ENCODE measurements around the gene SLC16A10.
"Not testable (repeated sequence)": the region's sequence is repeated elsewhere in the genome, so short reads cannot be mapped to it uniquely, and the experiment has no call there.

The SLC16A10 gene

GRCh38 chr6:111175109-111175508 lies 87.8 kb downstream of the SLC16A10 start:
- Histone ChIP-seq H3K4me2 (ENCODE audit: low read length) (no peak overlapping the region), H3K27me3 (ENCODE audit: control insufficient read depth, insufficient read depth, low read length) (peaks cover 7% of the 10 kb centered on the region), H3K36me3 (ENCODE audit: insufficient read depth, low read length) (no peaks in the 10 kb centered on the region), H3K9me3 (replicated peaks; ENCODE audit: low read length) (no peaks in the 10 kb centered on the region), H3K9ac (ENCODE audit: low read depth, low read length) (no peak overlapping the region), H3K4me1 (ENCODE audit: control insufficient read depth, insufficient read depth, low read length) (no peaks in the 10 kb centered on the region), H3K4me3 (ENCODE audit: low read length) (no peak overlapping the region)

GRCh38 chr6:111176038-111176759 lies 88.9 kb downstream of the SLC16A10 start:
- Histone ChIP-seq H3K27me3 (ENCODE audit: control insufficient read depth, insufficient read depth, low read length) (peaks cover 6% of the 10 kb centered on the region), H3K9me3 (replicated peaks; ENCODE audit: low read length) (no peaks in the 10 kb centered on the region), H3K9ac (ENCODE audit: low read depth, low read length) (no peak overlapping the region), H3K36me3 (ENCODE audit: insufficient read depth, low read length) (no peaks in the 10 kb centered on the region), H3K4me3 (ENCODE audit: low read length) (no peak overlapping the region), H3K4me1 (ENCODE audit: control insufficient read depth, insufficient read depth, low read length) (no peaks in the 10 kb centered on the region), H3K4me2 (ENCODE audit: low read length) (no peak overlapping the region)

GRCh38 chr6:111176760-111177099 lies 89.4 kb downstream of the SLC16A10 start:
- no peak overlapping the region for H3K9ac ChIP-seq (ENCODE audit: low read depth, low read length)
- no peak overlapping the region for H3K4me3 ChIP-seq (ENCODE audit: low read length)
- H3K36me3 ChIP-seq (ENCODE audit: insufficient read depth, low read length), result no peaks in the 10 kb centered on the region
- H3K4me2 ChIP-seq (ENCODE audit: low read length), result no peak overlapping the region
- no peaks in the 10 kb centered on the region for H3K9me3 ChIP-seq (replicated peaks; ENCODE audit: low read length)
- peaks cover 4% of the 10 kb centered on the region for H3K27me3 ChIP-seq (ENCODE audit: control insufficient read depth, insufficient read depth, low read length)
- no peaks in the 10 kb centered on the region for H3K4me1 ChIP-seq (ENCODE audit: control insufficient read depth, insufficient read depth, low read length)

- Histone ChIP-seq H3K9me3 (replicated peaks; ENCODE audit: low read length) (no peaks in the 10 kb centered on the region), H3K9ac (ENCODE audit: low read depth, low read length) (no peak overlapping the region), H3K4me2 (ENCODE audit: low read length) (no peak overlapping the region), H3K4me1 (ENCODE audit: control insufficient read depth, insufficient read depth, low read length) (no peaks in the 10 kb centered on the region), H3K4me3 (ENCODE audit: low read length) (no peak overlapping the region), H3K36me3 (ENCODE audit: insufficient read depth, low read length) (no peaks in the 10 kb centered on the region), H3K27me3 (ENCODE audit: control insufficient read depth, insufficient read depth, low read length) (peaks cover 4% of the 10 kb centered on the region)
Measured at GRCh38 chr6:111177131-111177530, 89.8 kb downstream of the SLC16A10 start.

- Histone ChIP-seq H3K36me3 (ENCODE audit: insufficient read depth, low read length) (no peaks in the 10 kb centered on the region), H3K9me3 (replicated peaks; ENCODE audit: low read length) (no peaks in the 10 kb centered on the region), H3K4me3 (ENCODE audit: low read length) (no peak overlapping the region), H3K4me1 (ENCODE audit: control insufficient read depth, insufficient read depth, low read length) (no peaks in the 10 kb centered on the region), H3K9ac (ENCODE audit: low read depth, low read length) (no peak overlapping the region), H3K4me2 (ENCODE audit: low read length) (no peak overlapping the region), H3K27me3 (ENCODE audit: control insufficient read depth, insufficient read depth, low read length) (peaks cover 8% of the 10 kb centered on the region)
Measured at GRCh38 chr6:111183702-111184517, 96.6 kb downstream of the SLC16A10 start.

- Histone ChIP-seq H3K4me2 (ENCODE audit: low read length) (no peak overlapping the region), H3K36me3 (ENCODE audit: insufficient read depth, low read length) (no peaks in the 10 kb centered on the region), H3K4me1 (ENCODE audit: control insufficient read depth, insufficient read depth, low read length) (no peaks in the 10 kb centered on the region), H3K9ac (ENCODE audit: low read depth, low read length) (no peak overlapping the region), H3K4me3 (ENCODE audit: low read length) (no peak overlapping the region), H3K27me3 (ENCODE audit: control insufficient read depth, insufficient read depth, low read length) (peaks cover 4% of the 10 kb centered on the region), H3K9me3 (replicated peaks; ENCODE audit: low read length) (no peaks in the 10 kb centered on the region)
Measured at GRCh38 chr6:111184827-111185532, 97.7 kb downstream of the SLC16A10 start.

- Histone ChIP-seq H3K4me2 (ENCODE audit: low read length) (no peak overlapping the region), H3K9me3 (replicated peaks; ENCODE audit: low read length) (no peaks in the 10 kb centered on the region), H3K9ac (ENCODE audit: low read depth, low read length) (no peak overlapping the region), H3K27me3 (ENCODE audit: control insufficient read depth, insufficient read depth, low read length) (peaks cover 4% of the 10 kb centered on the region), H3K36me3 (ENCODE audit: insufficient read depth, low read length) (no peaks in the 10 kb centered on the region), H3K4me1 (ENCODE audit: control insufficient read depth, insufficient read depth, low read length) (no peaks in the 10 kb centered on the region), H3K4me3 (ENCODE audit: low read length) (no peak overlapping the region)
Measured at GRCh38 chr6:111185954-111186353, 98.7 kb downstream of the SLC16A10 start.

GRCh38 chr6:111187874-111188273 lies 100.6 kb downstream of the SLC16A10 start:
- Histone ChIP-seq H3K4me3 (ENCODE audit: low read length) (no peak overlapping the region), H3K9ac (ENCODE audit: low read depth, low read length) (no peak overlapping the region), H3K27me3 (ENCODE audit: control insufficient read depth, insufficient read depth, low read length) (peaks cover 4% of the 10 kb centered on the region), H3K4me2 (ENCODE audit: low read length) (no peak overlapping the region), H3K4me1 (ENCODE audit: control insufficient read depth, insufficient read depth, low read length) (no peaks in the 10 kb centered on the region), H3K36me3 (ENCODE audit: insufficient read depth, low read length) (no peaks in the 10 kb centered on the region), H3K9me3 (replicated peaks; ENCODE audit: low read length) (no peaks in the 10 kb centered on the region)

- H3K27me3 ChIP-seq (ENCODE audit: control insufficient read depth, insufficient read depth, low read length); H3K36me3 ChIP-seq (ENCODE audit: insufficient read depth, low read length); H3K9me3 ChIP-seq (replicated peaks; ENCODE audit: low read length); H3K4me2 ChIP-seq (ENCODE audit: low read length); H3K4me3 ChIP-seq (ENCODE audit: low read length); H3K9ac ChIP-seq (ENCODE audit: low read depth, low read length); H3K4me1 ChIP-seq (ENCODE audit: control insufficient read depth, insufficient read depth, low read length): not testable (repeated sequence)
Measured at GRCh38 chr6:111189666-111190210, 102.4 kb downstream of the SLC16A10 start.

GRCh38 chr6:111190637-111191036 lies 103.3 kb downstream of the SLC16A10 start:
- Histone ChIP-seq H3K27me3 (ENCODE audit: control insufficient read depth, insufficient read depth, low read length) (peaks cover 4% of the 10 kb centered on the region), H3K4me1 (ENCODE audit: control insufficient read depth, insufficient read depth, low read length) (no peaks in the 10 kb centered on the region), H3K9ac (ENCODE audit: low read depth, low read length) (no peak overlapping the region), H3K4me3 (ENCODE audit: low read length) (no peak overlapping the region), H3K4me2 (ENCODE audit: low read length) (no peak overlapping the region), H3K36me3 (ENCODE audit: insufficient read depth, low read length) (no peaks in the 10 kb centered on the region), H3K9me3 (replicated peaks; ENCODE audit: low read length) (no peaks in the 10 kb centered on the region)

GRCh38 chr6:111191136-111191535 lies 103.8 kb downstream of the SLC16A10 start:
- H3K4me2 ChIP-seq (ENCODE audit: low read length); H3K9me3 ChIP-seq (replicated peaks; ENCODE audit: low read length); H3K4me3 ChIP-seq (ENCODE audit: low read length); H3K4me1 ChIP-seq (ENCODE audit: control insufficient read depth, insufficient read depth, low read length); H3K36me3 ChIP-seq (ENCODE audit: insufficient read depth, low read length); H3K27me3 ChIP-seq (ENCODE audit: control insufficient read depth, insufficient read depth, low read length); H3K9ac ChIP-seq (ENCODE audit: low read depth, low read length): not testable (repeated sequence)

All from skeletal muscle satellite cell (primary cell).